Lower leg skin (tissue), 3 donors: ENCODE measurements around the gene NCKAP5L.

Experiments
- POLR2A ChIP-seq, 2 donors: fragments of 450-650 bp; IDR thresholded peaks; one replicate each; pipeline ENCODE4 v1.6.1; 2016 to 2017; ENCODE audit warnings: antibody characterized with exemption in 2 of 2, mild to moderate bottlenecking in 1 of 2, moderate library complexity in 1 of 2
- TF ChIP-seq, protein P1 (sequence below), 3 donors: fragments of 450-650 bp; IDR thresholded peaks; one replicate each; pipeline ENCODE4 v1.5.1; 2016; ENCODE audit warnings: antibody characterized with exemption in 3 of 3, mild to moderate bottlenecking in 3 of 3, moderate library complexity in 2 of 3

- TF ChIP-seq, protein P1, sequence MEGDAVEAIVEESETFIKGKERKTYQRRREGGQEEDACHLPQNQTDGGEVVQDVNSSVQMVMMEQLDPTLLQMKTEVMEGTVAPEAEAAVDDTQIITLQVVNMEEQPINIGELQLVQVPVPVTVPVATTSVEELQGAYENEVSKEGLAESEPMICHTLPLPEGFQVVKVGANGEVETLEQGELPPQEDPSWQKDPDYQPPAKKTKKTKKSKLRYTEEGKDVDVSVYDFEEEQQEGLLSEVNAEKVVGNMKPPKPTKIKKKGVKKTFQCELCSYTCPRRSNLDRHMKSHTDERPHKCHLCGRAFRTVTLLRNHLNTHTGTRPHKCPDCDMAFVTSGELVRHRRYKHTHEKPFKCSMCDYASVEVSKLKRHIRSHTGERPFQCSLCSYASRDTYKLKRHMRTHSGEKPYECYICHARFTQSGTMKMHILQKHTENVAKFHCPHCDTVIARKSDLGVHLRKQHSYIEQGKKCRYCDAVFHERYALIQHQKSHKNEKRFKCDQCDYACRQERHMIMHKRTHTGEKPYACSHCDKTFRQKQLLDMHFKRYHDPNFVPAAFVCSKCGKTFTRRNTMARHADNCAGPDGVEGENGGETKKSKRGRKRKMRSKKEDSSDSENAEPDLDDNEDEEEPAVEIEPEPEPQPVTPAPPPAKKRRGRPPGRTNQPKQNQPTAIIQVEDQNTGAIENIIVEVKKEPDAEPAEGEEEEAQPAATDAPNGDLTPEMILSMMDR (IDR thresholded peaks at IDR 0.05): no peak
- TF ChIP-seq POLR2A (IDR thresholded peaks at IDR 0.05): no peak
These were observed 10.9 kb upstream of the NCKAP5L start for GRCh38 chr12:49838973-49839633.
